Adrenal gland (tissue), 5 donors: ENCODE results near the gene RNU2-1.

ENCODE experiments used
- POLR2A ChIP-seq, 2 donors: fragments of 450-650 bp; IDR thresholded peaks; one replicate each; pipeline ENCODE4 v1.6.1; 2017; ENCODE audit warnings: antibody characterized with exemption in 2 of 2, mild to moderate bottlenecking in 2 of 2, moderate library complexity in 1 of 2
- TF ChIP-seq, protein P1 (sequence below), 6 experiments: fragments of 450-650 bp in 4 of 6; fragments of 200-600 bp in 2 of 6; sonication (generic) in 1 of 6; IDR thresholded peaks; 1 replicate in 5 of 6; 2 replicates in 1 of 6; pipeline versions ENCODE4 v1.5.1 to v1.8.0; 2016 to 2021; ENCODE audit warnings: antibody characterized with exemption in 6 of 6, mild to moderate bottlenecking in 2 of 6, moderate library complexity in 1 of 6
- donor health status: DM: no; HTN: no; CAD: no.

DNA sequence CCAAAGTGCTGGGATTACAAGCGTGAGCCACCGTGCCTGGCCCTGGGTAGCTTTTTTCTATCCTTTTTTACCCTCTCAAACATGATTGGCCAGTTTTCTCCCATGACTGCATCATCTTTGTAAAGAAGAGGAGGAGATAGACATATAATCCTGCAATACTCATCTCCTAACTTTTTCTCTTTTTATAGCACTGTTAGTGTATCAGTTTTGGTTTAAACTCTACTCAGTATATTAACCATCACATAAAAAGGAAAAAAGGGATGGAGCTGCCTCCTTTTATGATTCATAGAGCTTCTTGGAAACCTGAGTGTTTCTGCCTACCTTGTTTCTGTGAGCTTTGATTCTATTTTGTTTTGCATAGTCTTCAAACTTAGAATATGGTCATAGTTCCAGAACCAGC, 34.1 kb downstream of the RNU2-1 start:
- TF ChIP-seq, protein P1, sequence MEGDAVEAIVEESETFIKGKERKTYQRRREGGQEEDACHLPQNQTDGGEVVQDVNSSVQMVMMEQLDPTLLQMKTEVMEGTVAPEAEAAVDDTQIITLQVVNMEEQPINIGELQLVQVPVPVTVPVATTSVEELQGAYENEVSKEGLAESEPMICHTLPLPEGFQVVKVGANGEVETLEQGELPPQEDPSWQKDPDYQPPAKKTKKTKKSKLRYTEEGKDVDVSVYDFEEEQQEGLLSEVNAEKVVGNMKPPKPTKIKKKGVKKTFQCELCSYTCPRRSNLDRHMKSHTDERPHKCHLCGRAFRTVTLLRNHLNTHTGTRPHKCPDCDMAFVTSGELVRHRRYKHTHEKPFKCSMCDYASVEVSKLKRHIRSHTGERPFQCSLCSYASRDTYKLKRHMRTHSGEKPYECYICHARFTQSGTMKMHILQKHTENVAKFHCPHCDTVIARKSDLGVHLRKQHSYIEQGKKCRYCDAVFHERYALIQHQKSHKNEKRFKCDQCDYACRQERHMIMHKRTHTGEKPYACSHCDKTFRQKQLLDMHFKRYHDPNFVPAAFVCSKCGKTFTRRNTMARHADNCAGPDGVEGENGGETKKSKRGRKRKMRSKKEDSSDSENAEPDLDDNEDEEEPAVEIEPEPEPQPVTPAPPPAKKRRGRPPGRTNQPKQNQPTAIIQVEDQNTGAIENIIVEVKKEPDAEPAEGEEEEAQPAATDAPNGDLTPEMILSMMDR (IDR thresholded peaks at IDR 0.05) = no peak
- TF ChIP-seq POLR2A (IDR thresholded peaks at IDR 0.05) = no peak
